Measurements from ENCODE around the gene RNF150. TPM values are rescaled to one million over a fixed set of nuclear protein-coding genes. Genes with fewer than 3 reads are reported as not detected.

RNF150 gene
- total RNA-seq, 1 experiment from 2014 or later, result 0.15 TPM

DNA sequence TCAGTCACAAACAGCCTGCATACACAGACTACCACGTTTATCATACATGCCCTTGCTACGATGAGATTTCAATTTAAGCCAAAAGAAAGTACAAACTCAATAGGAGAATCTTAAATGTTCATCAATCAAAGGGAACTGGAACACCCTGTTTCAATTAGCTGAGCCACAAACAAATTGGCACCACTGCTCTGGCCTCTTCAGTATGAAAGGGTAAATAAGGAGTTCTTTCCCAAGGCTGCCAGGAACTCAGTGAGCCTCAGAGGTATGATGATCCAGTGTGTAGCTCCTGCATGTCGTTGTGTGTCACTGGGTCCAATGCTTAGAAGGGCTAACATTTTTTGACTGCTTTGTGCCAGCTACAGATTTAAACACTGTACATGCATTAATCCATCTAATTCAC is 5.4 kb downstream of the RNF150 start:
- H2AFZ ChIP-seq, result no peak overlapping the region
- no peaks in the 10 kb centered on the region for H3K27me3 ChIP-seq (ENCODE audit: insufficient read depth, low read depth)
- CTCF ChIA-PET, result no interaction called here
- TF ChIP-seq CTCF (conservative IDR thresholded peaks at IDR 0.05) (no peak), EZH2 (IDR thresholded peaks at IDR 0.05; ENCODE audit: low read depth) (no peak)
- no peak overlapping the region for H3K4me3 ChIP-seq
- H3K27ac ChIP-seq, result no peak overlapping the region
- no peaks in the 10 kb centered on the region for H3K4me1 ChIP-seq (replicated peaks; ENCODE audit: insufficient read depth)
- no peaks in the 10 kb centered on the region for H3K9me3 ChIP-seq (ENCODE audit: insufficient read depth, low read depth)
- H4K20me1 ChIP-seq (ENCODE audit: insufficient read depth), result no peaks in the 10 kb centered on the region
- DNase-seq, result no peak
- intact Hi-C loops (cut with micrococcal nuclease; ENCODE audit: unreplicated experiment), result no loop called here
- H3K4me2 ChIP-seq, result no peak overlapping the region
- POLR2A ChIA-PET (ENCODE audit: unreplicated experiment), result no interaction called here
- H3K9me2 ChIP-seq (ENCODE audit: insufficient read depth), result no peaks in the 10 kb centered on the region
- BruUV-seq (replicated peaks), result no TSS peak
- no peaks in the 10 kb centered on the region for H3K36me3 ChIP-seq (ENCODE audit: low read depth)
- H3K79me2 ChIP-seq (ENCODE audit: low read depth), result no peaks in the 10 kb centered on the region
- H3F3A ChIP-seq (ENCODE audit: insufficient read depth, low read depth), result no peaks in the 10 kb centered on the region

- no peaks in the 10 kb centered on the region for H3K9me3 ChIP-seq (ENCODE audit: insufficient read depth, low read depth)
- no peak for DNase-seq
- H3K4me2 ChIP-seq, result no peak overlapping the region
- H3K27ac ChIP-seq, result no peak overlapping the region
- no peaks in the 10 kb centered on the region for H4K20me1 ChIP-seq (ENCODE audit: insufficient read depth)
- ChIA-PET POLR2A (ENCODE audit: unreplicated experiment) (no interaction called here), CTCF (no interaction called here)
- H3K4me3 ChIP-seq, result no peak overlapping the region
- intact Hi-C loops (cut with micrococcal nuclease; ENCODE audit: unreplicated experiment), result no loop called here
- BruUV-seq (replicated peaks), result no TSS peak
- no peaks in the 10 kb centered on the region for H3F3A ChIP-seq (ENCODE audit: insufficient read depth, low read depth)
- no peak overlapping the region for H2AFZ ChIP-seq
- H3K9me2 ChIP-seq (ENCODE audit: insufficient read depth), result no peaks in the 10 kb centered on the region
- no peak for TF ChIP-seq EZH2 (IDR thresholded peaks at IDR 0.05; ENCODE audit: low read depth)
- no peak for TF ChIP-seq CTCF (conservative IDR thresholded peaks at IDR 0.05)
- H3K36me3 ChIP-seq (ENCODE audit: low read depth), result no peaks in the 10 kb centered on the region
- H3K27me3 ChIP-seq (ENCODE audit: insufficient read depth, low read depth), result no peaks in the 10 kb centered on the region
- no peaks in the 10 kb centered on the region for H3K4me1 ChIP-seq (replicated peaks; ENCODE audit: insufficient read depth)
- no peaks in the 10 kb centered on the region for H3K79me2 ChIP-seq (ENCODE audit: low read depth)
Observed at GRCh38 chr4:141126769-141127168, 6.5 kb downstream of the RNF150 start.

DNA sequence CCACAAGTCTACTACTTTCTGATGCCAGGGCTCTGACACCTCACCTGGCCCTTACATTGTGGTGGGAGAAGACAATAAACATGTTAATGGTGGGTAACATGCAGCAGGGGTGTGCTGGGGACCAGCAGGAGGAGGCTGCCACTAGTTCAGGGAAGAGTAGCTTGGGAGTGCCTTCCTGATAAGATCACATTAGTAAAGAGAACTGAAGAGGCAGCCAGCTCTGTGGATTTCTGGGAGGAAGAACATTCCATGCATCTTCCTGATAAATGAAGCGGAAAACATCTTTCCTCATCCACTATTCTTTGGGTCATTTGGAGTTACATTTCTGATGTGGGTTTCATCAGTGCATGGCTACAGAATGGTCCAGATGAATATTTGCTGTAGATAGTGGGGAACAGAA is 9.0 kb downstream of the RNF150 start:
- Histone ChIP-seq H3K9me2 (ENCODE audit: insufficient read depth) (no peaks in the 10 kb centered on the region), H2AFZ (no peak overlapping the region), H3K4me2 (no peak overlapping the region), H3K27me3 (ENCODE audit: insufficient read depth, low read depth) (no peaks in the 10 kb centered on the region), H3K4me1 (replicated peaks; ENCODE audit: insufficient read depth) (no peaks in the 10 kb centered on the region), H4K20me1 (ENCODE audit: insufficient read depth) (no peaks in the 10 kb centered on the region), H3K36me3 (ENCODE audit: low read depth) (no peaks in the 10 kb centered on the region), H3K27ac (no peak overlapping the region), H3K79me2 (ENCODE audit: low read depth) (no peaks in the 10 kb centered on the region), H3K4me3 (no peak overlapping the region), H3F3A (ENCODE audit: insufficient read depth, low read depth) (no peaks in the 10 kb centered on the region), H3K9me3 (ENCODE audit: insufficient read depth, low read depth) (no peaks in the 10 kb centered on the region)
- DNase-seq, result no peak
- no peak for TF ChIP-seq CTCF (conservative IDR thresholded peaks at IDR 0.05)
- TF ChIP-seq EZH2 (IDR thresholded peaks at IDR 0.05; ENCODE audit: low read depth), result no peak
- BruUV-seq (replicated peaks), result no TSS peak
- ChIA-PET CTCF (no interaction called here), POLR2A (ENCODE audit: unreplicated experiment) (no interaction called here)
- intact Hi-C loops (cut with micrococcal nuclease; ENCODE audit: unreplicated experiment), result no loop called here

Data from PC-9 (cell line).